GM21367 (cell line): ENCODE results near the gene CIT.

Experiments used
- ATAC-seq: cut with Tn5 transposase; IDR thresholded peaks from one replicate; pipeline ENCODE4 v1.9.1; 2021; ENCODE audit not compliant: unreplicated experiment

Gene CIT

DNA sequence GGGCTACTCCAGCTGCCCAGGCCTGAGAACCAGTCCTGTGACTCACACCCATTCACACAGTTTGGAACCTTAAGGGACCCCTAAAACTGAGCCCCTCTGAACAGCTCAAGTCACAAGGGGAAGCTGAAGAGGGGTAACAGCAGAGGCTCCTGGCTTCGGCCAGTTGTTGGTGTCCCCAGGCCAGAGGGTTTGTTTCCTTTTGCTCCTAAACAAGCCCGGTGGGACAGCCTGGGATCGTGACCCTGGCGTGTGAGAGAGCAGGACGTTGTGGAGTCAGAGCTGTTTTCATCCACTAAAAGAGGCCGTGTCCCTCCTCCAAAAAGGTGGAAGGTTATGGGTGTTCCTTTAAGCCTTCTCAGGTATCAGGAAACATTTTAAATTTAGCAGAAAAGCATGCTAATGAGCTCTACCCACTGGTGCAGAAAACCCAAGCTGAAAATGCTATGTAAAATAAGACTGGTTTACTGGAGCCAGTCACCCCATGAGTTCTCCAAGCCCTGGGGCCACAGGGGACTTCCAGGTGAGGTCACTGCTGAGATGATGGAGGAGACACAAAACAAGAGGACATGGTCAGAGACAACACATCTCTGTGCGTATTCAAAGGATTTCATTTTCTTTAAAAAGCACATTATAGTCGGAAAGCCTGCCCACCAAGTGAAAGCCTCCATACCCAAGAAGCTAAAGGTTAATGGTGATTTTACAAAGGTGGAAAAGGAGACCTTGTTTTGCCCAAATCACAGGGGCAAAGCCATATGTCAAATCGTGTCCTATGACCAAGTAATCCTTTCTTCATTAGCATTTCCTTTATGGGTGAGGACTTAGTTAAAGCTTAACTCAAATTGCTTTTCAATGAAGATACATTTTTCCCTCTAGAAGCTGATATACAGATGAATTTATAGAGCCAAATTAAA lies 195.1 kb downstream of the CIT start:
- no peak for ATAC-seq

GRCh38 chr12:119681111-119681510 lies 196.0 kb downstream of the CIT start:
- ATAC-seq: no peak

GRCh38 chr12:119679490-119679889 lies 197.6 kb downstream of the CIT start:
- ATAC-seq: no peak

DNA sequence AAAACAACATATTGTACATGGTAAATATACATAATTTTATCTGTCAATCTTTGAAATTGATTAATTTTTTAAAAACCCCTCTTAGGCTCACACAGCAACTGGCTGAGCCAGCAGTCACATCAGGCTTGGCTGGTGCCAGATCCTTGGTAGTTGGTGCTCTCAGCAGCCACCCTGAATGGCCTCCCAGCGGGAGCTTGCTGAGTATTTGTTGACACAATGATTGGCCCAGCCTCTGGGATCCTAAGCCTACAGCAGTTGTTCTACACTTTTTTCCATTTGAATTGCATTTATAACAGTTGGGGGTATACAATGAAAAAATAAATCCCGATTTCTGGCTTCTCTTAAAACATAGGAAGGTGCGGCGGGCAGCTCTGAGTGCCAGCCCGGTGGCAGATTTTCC lies 198.0 kb downstream of the CIT start:
- no peak for ATAC-seq

GRCh38 chr12:119678459-119678858 lies 198.7 kb downstream of the CIT start:
- no peak for ATAC-seq

- no peak for ATAC-seq
These were observed 200.5 kb downstream of the CIT start for GRCh38 chr12:119676573-119676972.

GRCh38 chr12:119676022-119676421 lies 201.1 kb downstream of the CIT start:
- ATAC-seq: no peak

DNA sequence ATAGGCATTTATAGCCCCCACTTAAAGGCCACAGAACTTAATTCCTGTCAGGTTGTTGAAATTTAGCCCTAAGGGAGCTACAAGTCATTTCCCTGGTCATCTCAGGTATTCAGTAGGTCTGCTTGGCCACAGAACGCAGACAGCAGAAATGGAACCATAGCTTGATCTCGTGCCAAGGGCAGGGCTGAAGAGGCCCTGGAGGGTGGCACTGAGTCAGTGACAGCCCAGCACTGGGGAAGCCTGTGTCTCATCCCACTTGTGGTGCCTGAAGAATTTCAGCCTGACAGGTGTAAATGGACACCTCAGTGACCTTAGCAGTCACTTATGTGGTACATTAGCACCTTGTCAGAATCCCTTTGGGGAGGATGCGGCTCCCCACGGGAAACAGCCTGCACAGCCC lies 202.6 kb downstream of the CIT start:
- ATAC-seq: no peak

DNA sequence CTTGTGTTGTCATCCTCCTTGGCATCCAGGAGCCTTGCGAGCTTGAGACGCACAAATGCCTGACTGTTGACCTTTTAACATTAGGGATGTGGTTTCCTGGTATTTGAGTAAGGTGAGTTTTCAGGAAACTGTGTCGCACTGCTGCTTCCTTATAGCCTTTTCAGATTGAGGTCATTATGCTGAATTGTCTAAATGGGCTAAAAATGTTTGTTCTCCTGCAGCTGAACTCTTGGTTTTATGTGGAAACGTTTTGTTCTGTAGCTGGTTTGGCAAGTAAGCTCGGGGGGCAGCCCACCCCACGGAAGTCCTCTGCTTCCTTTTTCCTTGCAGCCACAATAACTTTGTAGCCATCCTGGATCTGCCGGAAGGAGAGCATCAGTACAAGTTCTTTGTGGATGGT lies 203.5 kb downstream of the CIT start:
- no peak for ATAC-seq

DNA sequence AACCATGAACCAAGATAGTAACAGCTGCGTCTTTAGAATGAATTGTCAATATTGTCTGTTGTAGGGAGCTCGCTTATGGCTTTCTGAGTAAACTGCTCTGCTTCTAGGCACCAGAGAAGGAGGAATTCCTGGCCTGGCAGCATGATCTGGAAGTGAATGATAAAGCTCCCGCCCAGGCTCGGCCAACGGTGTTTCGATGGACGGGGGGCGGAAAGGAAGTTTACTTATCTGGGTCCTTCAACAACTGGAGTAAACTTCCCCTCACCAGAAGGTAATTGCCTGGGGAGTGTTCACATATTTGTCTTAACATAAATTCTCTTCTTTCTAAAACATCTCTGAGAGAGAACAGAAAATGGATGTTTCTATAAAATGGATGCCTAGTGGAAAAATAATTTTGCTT lies 204.9 kb downstream of the CIT start:
- ATAC-seq: no peak

GRCh38 chr12:119671070-119671469 lies 206.1 kb downstream of the CIT start:
- ATAC-seq: no peak

GRCh38 chr12:119669744-119670472 lies 207.2 kb downstream of the CIT start:
- no peak for ATAC-seq

DNA sequence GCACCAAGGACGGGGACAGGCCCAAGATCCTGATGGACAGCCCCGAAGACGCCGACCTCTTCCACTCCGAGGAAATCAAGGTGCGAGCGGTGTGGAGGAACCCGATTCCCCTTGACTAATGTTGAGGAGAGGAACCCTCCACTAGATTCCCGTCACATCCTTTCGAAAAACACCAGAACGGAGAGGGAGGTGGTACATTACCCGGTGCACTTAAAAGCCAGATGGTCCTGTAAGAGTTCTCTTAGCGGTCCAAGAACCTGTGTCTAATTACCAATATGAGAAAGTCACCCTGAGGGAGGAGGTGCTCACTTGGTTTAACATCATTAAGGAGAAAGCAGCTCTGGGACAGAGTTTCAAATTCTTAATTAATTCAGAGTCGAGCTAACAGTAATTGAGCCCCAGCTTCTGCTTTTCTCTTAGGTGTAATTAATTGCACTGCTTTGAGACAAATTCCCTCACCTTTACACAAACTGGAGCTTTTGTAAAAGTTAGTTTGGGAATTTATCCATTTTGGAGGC lies 208.7 kb downstream of the CIT start:
- ATAC-seq: no peak

DNA sequence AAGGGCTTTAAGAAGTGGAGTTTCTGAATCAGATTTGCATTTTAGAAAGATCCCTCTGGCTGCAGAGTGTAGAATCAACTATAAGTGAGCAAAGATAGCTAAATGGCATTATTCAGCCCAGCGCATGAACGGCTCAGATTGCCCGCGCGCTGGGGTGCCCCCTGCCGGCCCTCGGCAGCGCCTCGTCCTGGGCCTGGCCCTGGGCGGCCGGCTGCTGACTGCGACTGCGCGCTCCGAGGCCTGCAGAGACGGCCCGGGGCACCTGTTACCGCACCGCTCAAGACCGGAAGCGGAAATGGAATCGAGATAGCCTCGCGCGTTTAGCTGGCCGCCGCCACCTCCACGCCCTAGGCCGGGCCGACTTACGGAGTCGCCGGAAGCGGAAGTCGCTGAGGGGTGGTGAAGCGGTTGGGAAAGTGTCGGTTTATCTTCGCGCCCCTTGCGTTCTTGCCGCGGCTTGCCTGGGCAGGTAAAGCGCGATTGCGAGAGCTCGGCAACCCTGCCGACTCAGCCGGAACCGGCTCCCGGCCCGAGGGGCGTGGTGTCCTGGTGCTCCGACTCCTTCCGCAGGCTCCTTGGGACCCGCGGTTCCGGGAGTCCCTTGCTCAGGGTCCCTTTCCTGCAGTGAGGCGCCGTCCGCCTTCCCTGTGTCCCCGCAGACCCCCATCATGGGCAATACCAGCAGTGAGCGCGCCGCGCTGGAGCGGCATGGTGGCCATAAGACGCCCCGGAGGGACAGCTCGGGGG lies 209.4 kb downstream of the CIT start, which contains the start of gene PRKAB1:
Gene PRKAB1 (plus strand): TSS at position 557 of the 747 bp plus-strand sequence. CDS start 112 bp downstream, at position 669.
- peak; percentile 91 for ATAC-seq

GRCh38 chr12:119666900-119667576 lies 210.1 kb downstream of the CIT start:
- ATAC-seq: no peak

- ATAC-seq: no peak
These were observed 210.8 kb downstream of the CIT start for GRCh38 chr12:119666226-119666795.

DNA sequence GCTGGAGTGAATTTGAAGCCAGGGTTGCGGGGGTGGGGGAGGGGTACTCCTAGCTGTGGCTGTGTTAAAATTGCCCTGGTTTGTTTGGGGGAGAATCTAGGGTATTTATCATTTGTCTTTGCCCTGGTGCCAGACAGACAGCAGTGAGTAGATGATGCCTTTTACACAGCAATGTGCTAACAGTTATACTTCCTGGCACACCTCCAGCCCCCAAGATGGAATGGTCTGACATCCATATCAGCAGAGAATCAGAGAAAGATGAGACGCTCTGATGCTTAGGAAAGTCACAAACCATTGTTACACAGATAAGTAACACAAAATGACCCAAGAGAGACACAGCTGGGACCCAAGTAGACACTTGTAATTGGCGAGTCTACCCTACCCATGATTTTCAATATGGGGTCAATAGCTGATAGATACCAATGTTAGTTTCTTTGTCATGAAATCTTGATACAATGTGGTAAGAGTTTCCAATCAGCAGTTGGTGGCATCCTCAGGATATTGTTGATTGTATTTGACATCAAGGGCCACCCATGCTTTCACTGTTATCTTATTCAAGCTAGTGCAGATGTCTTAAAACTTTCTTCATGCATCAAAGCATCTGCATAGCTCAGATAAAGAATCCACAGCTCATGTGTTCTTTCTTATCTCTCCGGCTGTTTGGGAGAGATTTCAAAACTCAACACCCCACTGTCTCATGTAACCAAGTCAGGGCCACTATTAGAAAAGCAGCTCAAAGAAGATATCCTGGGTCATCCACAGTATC lies 211.8 kb downstream of the CIT start:
- ATAC-seq: no peak

- ATAC-seq: no peak
These were observed 212.5 kb downstream of the CIT start for GRCh38 chr12:119664642-119665041.

DNA sequence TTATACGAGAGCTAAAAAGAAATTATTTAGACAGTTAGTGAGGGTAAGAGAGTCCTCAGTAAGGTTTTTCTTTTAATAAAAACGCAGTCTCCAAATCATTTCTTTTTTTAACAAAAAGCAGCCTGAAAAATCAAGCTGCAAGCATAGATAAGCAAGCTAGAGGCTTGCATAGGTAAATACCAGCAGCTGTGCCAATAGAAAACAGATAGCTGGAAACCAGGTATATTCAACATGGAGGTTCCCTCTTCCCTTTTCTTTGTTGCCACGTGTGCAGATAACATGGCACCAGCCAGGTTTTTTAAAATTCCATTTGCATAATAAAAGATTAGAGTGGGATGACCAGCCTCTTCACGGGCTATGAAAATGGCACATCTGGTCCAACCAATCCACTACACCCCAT lies 215.2 kb downstream of the CIT start:
- ATAC-seq: no peak

DNA sequence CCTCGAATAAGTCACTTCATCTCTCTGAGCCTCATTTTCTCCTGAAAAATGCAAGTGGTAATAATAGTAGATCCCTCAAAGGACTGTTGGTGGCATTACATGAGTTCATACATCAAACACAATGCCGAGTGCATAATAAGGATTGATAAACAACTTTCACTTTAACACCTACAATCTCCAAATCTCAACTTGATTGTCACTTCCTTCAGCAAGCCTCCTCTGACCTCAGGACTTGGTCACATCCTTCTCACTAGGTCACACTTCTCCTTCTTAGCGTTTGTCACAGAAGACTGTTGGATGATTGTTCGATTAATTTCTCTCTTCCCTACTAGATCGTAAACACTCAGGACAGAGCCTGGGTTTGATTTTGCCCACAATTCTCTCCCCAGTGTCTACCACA lies 217.0 kb downstream of the CIT start:
- no peak for ATAC-seq
